Loucy (cell line): ENCODE results near the gene ENKD1.

Experiments
- H2AFZ ChIP-seq: fragments of 200-600 bp; sonication (generic); 2 replicates; pipeline ENCODE4 v1.6.0; 2016; ENCODE audit warnings: antibody characterized with exemption, mild to moderate bottlenecking, low read length, moderate library complexity
- H3F3A ChIP-seq: fragments of 200-600 bp; 2 replicates; pipeline ENCODE4 v1.6.0; 2016; ENCODE audit warnings: antibody characterized with exemption, low read depth, mild to moderate bottlenecking
- H3K27me3 ChIP-seq: fragments of 200-600 bp; sonication (generic); 2 replicates; pipeline ENCODE4 v1.6.1; 2014; ENCODE audit warnings: low read length, mild to moderate bottlenecking; ENCODE audit not compliant: insufficient read depth, poor library complexity, severe bottlenecking
- H3K36me3 ChIP-seq: fragments of 200-600 bp; sonication (generic); 2 replicates; pipeline ENCODE4 v1.6.1; 2016; ENCODE audit warnings: low read length; ENCODE audit not compliant: insufficient read depth
- H3K4me1 ChIP-seq: fragments of 200-600 bp; sonication (generic); 2 replicates; pipeline ENCODE4 v1.5.1; 2014; ENCODE audit warnings: low read length, mild to moderate bottlenecking; ENCODE audit not compliant: insufficient read depth, poor library complexity, severe bottlenecking
- H3K4me2 ChIP-seq: fragments of 200-600 bp; sonication (generic); 2 replicates; pipeline ENCODE4 v1.6.0; 2014; ENCODE audit warnings: antibody characterized with exemption, low read length, low read depth, mild to moderate bottlenecking; ENCODE audit not compliant: poor library complexity, severe bottlenecking
- H3K4me3 ChIP-seq: fragments of 200-600 bp; sonication (generic); 2 replicates; pipeline ENCODE4 v1.5.1; 2014; ENCODE audit warnings: low read length, mild to moderate bottlenecking, mixed read lengths; ENCODE audit not compliant: poor library complexity, severe bottlenecking
- H3K79me2 ChIP-seq: fragments of 200-600 bp; sonication (generic); 2 replicates; pipeline ENCODE4 v1.6.1; 2014; ENCODE audit warnings: low read length; ENCODE audit not compliant: insufficient read depth
- H3K9ac ChIP-seq: fragments of 200-600 bp; sonication (generic); 2 replicates; pipeline ENCODE4 v1.6.0; 2014; ENCODE audit warnings: mild to moderate bottlenecking, low read depth, low read length, moderate library complexity; ENCODE audit not compliant: poor library complexity, severe bottlenecking
- H3K9me2 ChIP-seq: fragments of 200-600 bp; sonication (generic); replicated peaks from 2 replicates; pipeline ENCODE4 v1.6.1; 2016; ENCODE audit warnings: low read depth, low read length, mixed read lengths
- H3K9me3 ChIP-seq: fragments of 200-600 bp; sonication (generic); 2 replicates; pipeline ENCODE4 v1.6.1; 2014; ENCODE audit warnings: mild to moderate bottlenecking, antibody characterized with exemption, low read length, low read depth; ENCODE audit not compliant: insufficient read depth
- H4K20me1 ChIP-seq: fragments of 200-600 bp; sonication (generic); 2 replicates; pipeline ENCODE4 v1.6.0; 2014; ENCODE audit warnings: antibody characterized with exemption, low read length, mild to moderate bottlenecking; ENCODE audit not compliant: insufficient read depth, poor library complexity, severe bottlenecking
- EZH2phosphoT487 ChIP-seq: fragments of 200-600 bp; IDR thresholded peaks from 2 replicates; pipeline ENCODE4 v1.6.1; 2018; ENCODE audit warnings: antibody characterized with exemption, mild to moderate bottlenecking, moderate library complexity, borderline replicate concordance
- TF ChIP-seq, protein P1 (sequence below): fragments of 200-600 bp; sonication (generic); conservative IDR thresholded peaks from 2 replicates; pipeline ENCODE4 v1.5.1; 2014; ENCODE audit warnings: mild to moderate bottlenecking, antibody characterized with exemption, low read length

Gene ENKD1

DNA sequence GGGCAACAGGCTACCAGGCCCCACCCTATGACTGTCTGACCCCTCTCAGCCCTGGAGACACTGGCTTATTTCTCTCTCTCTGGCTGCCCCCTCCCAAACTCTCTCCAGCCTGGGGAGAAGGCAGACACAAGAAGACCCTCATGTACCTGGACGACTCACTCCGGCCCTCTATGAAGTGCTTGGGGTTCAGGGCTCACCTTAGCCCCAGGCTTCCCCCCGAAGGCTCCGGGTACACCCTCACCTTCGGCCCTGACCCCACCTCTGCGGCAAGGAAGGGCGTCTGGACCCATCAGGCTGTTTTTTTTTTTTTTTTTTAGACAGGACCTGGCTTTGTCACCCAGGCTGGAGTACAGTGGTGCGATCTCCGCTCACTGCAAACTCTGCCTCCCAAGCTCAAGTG lies 22.5 kb downstream of the ENKD1 start:
- Histone ChIP-seq H3K9ac (peak overlapping the region; percentile 98), H3F3A (no peaks in the 10 kb centered on the region), H3K79me2 (peaks cover 39% of the 10 kb centered on the region), H3K4me1 (peaks cover 24% of the 10 kb centered on the region), H3K27me3 (no peaks in the 10 kb centered on the region), H3K36me3 (peaks cover 13% of the 10 kb centered on the region; the same call in 1 of the 2 replicates), H3K9me2 (no peaks in the 10 kb centered on the region), H3K9me3 (no peaks in the 10 kb centered on the region), H2AFZ (no peak overlapping the region), H3K4me2 (peak overlapping the region; percentile 82), H4K20me1 (peaks cover 9% of the 10 kb centered on the region), H3K4me3 (peak overlapping the region; percentile 98)
- TF ChIP-seq, protein P1, sequence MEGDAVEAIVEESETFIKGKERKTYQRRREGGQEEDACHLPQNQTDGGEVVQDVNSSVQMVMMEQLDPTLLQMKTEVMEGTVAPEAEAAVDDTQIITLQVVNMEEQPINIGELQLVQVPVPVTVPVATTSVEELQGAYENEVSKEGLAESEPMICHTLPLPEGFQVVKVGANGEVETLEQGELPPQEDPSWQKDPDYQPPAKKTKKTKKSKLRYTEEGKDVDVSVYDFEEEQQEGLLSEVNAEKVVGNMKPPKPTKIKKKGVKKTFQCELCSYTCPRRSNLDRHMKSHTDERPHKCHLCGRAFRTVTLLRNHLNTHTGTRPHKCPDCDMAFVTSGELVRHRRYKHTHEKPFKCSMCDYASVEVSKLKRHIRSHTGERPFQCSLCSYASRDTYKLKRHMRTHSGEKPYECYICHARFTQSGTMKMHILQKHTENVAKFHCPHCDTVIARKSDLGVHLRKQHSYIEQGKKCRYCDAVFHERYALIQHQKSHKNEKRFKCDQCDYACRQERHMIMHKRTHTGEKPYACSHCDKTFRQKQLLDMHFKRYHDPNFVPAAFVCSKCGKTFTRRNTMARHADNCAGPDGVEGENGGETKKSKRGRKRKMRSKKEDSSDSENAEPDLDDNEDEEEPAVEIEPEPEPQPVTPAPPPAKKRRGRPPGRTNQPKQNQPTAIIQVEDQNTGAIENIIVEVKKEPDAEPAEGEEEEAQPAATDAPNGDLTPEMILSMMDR: no peak
- TF ChIP-seq EZH2phosphoT487: no peak

DNA sequence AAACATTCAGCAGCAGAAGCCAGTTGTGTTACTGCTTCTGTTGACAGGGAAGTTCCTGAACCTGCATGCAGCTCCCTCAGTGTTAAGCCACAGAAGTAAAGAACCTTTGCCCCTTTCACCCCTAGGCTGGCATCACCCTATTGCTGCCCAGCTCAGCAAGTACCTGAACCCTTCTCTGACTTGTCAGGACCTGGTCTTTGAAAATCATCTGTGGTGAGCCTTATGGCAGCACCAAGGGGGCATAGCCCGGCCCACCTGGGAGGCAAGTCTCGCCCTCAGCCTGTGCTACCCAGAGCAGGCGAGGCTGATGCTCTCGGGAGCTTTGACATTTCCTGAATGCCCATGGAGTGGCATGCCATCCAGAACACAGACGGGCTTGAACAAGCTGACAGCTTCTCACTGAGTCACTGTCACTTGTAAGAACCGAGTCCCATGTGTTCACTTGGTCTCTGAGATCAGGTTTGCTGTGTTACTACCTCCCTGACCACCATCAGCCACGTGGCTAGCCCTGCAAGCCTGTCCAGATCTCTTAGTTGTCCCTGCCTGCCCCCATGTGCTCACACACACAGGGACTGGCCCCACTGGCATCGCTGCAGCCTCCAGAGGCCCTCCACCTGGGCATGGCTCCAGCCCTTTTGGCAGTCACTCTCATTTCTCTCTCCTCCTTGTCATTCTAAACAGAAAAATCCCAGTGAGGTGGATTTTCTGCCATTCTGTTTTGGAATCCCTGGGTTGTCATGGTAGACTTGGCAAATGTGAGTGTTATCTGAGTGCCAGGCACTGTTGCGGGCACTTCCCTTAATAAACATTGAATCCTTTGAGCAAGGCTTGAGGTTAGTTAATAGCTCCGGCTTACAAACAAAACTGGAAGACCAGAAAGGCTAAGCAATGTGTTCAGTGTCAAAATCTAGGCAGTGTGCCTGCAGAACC lies 24.5 kb downstream of the ENKD1 start:
- Histone ChIP-seq H3K4me3 (no peak overlapping the region), H3K4me2 (no peak overlapping the region), H3K9me2 (no peaks in the 10 kb centered on the region), H3K79me2 (peaks cover 21% of the 10 kb centered on the region), H3F3A (no peaks in the 10 kb centered on the region), H3K27me3 (no peaks in the 10 kb centered on the region), H3K9ac (no peak overlapping the region), H4K20me1 (peaks cover 9% of the 10 kb centered on the region), H2AFZ (no peak overlapping the region), H3K36me3 (peaks cover 28% of the 10 kb centered on the region), H3K4me1 (peaks cover 23% of the 10 kb centered on the region), H3K9me3 (no peaks in the 10 kb centered on the region)
- TF ChIP-seq, protein P1: no peak
- no peak for TF ChIP-seq EZH2phosphoT487

DNA sequence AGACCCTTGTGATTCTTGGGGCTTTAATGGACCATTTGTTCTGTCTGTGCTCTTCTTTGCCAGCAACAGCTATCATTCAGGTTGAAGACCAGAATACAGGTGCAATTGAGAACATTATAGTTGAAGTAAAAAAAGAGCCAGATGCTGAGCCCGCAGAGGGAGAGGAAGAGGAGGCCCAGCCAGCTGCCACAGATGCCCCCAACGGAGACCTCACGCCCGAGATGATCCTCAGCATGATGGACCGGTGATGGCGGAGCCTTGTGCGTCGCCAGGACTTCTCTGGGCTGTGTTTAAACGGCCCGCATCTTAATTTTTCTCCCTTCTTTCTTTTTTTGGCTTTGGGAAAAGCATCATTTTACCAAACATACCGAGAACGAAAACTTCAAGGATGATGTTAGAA lies 28.9 kb downstream of the ENKD1 start:
- TF ChIP-seq, protein P1: no peak
- TF ChIP-seq EZH2phosphoT487: no peak
- Histone ChIP-seq H3K36me3 (peaks cover 67% of the 10 kb centered on the region), H3K4me3 (no peak overlapping the region)

More for the DNA sequence above, 28.9 kb downstream of the ENKD1 start:
- H3K79me2 ChIP-seq: peaks cover 6% of the 10 kb centered on the region; the same call in 1 of the 2 replicates
- H3K4me1 ChIP-seq: no peaks in the 10 kb centered on the region
- no peaks in the 10 kb centered on the region for H3K9me3 ChIP-seq
- no peak overlapping the region for H2AFZ ChIP-seq
- H3K9me2 ChIP-seq: no peaks in the 10 kb centered on the region
- no peak overlapping the region for H3K9ac ChIP-seq
- no peak overlapping the region for H3K4me2 ChIP-seq
- H4K20me1 ChIP-seq: peaks cover 5% of the 10 kb centered on the region
- no peaks in the 10 kb centered on the region for H3F3A ChIP-seq
- H3K27me3 ChIP-seq: no peaks in the 10 kb centered on the region
